Measurements from ENCODE around the gene DEPDC1. TPM values are rescaled to one million over a fixed set of nuclear protein-coding genes. Genes with fewer than 3 reads are reported as not detected.

DEPDC1 gene
- total and polyA plus RNA-seq, 2 donors (not counting 1 experiment from before 2014, with no cell fraction given), result 0.03 to 0.07 TPM

DNA sequence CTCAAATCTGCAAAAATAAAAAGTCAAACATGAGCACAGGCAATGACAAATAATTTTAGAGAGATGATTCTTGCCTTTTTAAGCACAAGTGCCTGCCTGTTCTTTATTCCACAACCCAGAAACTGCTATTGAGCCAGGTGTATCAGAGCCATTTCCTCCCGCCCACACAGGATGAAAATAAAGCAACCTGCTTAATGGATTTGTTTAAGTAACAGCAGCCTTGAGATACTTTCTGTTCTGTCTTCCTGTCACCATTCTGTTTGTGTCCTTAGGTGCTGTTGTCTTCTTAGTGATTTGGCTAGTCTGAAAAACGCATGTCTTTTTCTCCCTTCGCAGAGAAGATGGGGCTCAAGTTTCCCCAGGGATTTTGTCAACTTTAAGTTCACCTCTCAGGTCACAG lies 58.6 kb downstream of the DEPDC1 start:
- DNase-seq (no peak), ATAC-seq (ENCODE audit: low read depth) (no peak)
- Mint-ChIP-seq H3K27me3 (peaks cover 18% of the 10 kb centered on the region), H3K4me3 (no peak overlapping the region), H3K9me3 (ENCODE audit: insufficient read depth) (no peaks in the 10 kb centered on the region), H3K27ac (no peak overlapping the region), H3K4me1 (peaks cover 5% of the 10 kb centered on the region)
- intact Hi-C loops (cut with micrococcal nuclease), result no loop called here
- Histone ChIP-seq H3K27me3 (replicated peaks in 1 of 4; ENCODE audit: control extremely low read depth in 1 of 4, control insufficient read depth in 3 of 4, insufficient read depth in 4 of 4, low read length in 3 of 4) (peaks cover 0 to 6% (median 4%) of the 10 kb centered on the region in 4 experiments), H3K27ac (ENCODE audit: low read length in 2 of 2) (no peak overlapping the region), H3K79me2 (ENCODE audit: control insufficient read depth, insufficient read depth, low read length) (no peaks in the 10 kb centered on the region), H2AFZ (ENCODE audit: insufficient read depth, low read depth, low read length, poor library complexity, severe bottlenecking) (no peak overlapping the region), H3K9ac (ENCODE audit: low read length) (no peak overlapping the region), H3K4me1 (ENCODE audit: control insufficient read depth in 2 of 2, insufficient read depth in 2 of 2, low read length in 2 of 2) (no peaks in the 10 kb centered on the region), H4K20me1 (ENCODE audit: control insufficient read depth, insufficient read depth, low read length, poor library complexity, severe bottlenecking) (no peaks in the 10 kb centered on the region), H3K4me2 (replicated peaks; ENCODE audit: low read depth, low read length, poor library complexity, severe bottlenecking) (no peak overlapping the region), H3K36me3 (replicated peaks in 1 of 2; ENCODE audit: control extremely low read depth in 1 of 2, control insufficient read depth in 1 of 2, extremely low read depth in 1 of 2, insufficient read depth in 2 of 2, low read length in 1 of 2) (no peaks in the 10 kb centered on the region), H3K9me3 (ENCODE audit: control extremely low read depth in 1 of 3, control insufficient read depth in 2 of 3, insufficient read depth in 1 of 3, low read length in 2 of 3) (no peaks in the 10 kb centered on the region), H3K4me3 (ENCODE audit: control extremely low read depth in 1 of 5, extremely low read depth in 1 of 5, insufficient read depth in 1 of 5, low read depth in 2 of 5, low read length in 4 of 5) (no peak overlapping the region)
- TF ChIP-seq EZH2 (IDR thresholded peaks at IDR 0.05; ENCODE audit: borderline replicate concordance, insufficient read depth, low read depth, low read length, poor library complexity, severe bottlenecking) (no peak), CTCF (IDR thresholded peaks at IDR 0.05) (no peak)
- WGBS (ENCODE audit: insufficient coverage), result no CpG with 5 or more reads among the region's 3 CpGs
- CTCF ChIA-PET, result no interaction called here
- POLR2A ChIA-PET, result no interaction called here

DNA sequence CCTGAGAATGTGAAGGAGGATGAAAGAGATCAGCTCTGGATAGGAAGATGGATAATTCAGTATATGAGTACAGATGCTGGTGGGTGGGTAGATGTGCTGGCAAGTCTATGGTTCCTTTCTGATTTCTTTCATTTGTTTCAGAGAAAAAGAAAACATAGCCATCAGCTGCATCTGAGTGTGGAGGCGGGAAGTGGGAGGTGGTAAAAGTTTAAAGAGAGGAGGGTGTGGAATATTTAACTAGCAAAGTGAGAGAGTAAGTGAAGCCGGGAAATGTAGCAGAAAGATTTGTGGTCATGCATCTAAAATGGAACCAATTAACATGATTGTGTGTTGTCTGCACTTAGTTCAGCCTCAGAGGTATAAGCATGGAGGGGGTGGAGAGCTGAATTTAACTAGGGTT lies 63.5 kb downstream of the DEPDC1 start:
- CTCF ChIA-PET, result interaction anchor here (1.1 kb wide), 1 partner anchor 9 kb away, joined by 3 read pairs; no protein-coding TSS in a partner anchor

More for the DNA sequence above, 63.5 kb downstream of the DEPDC1 start:
- intact Hi-C loops (cut with micrococcal nuclease), result no loop called here
- H3K9me3 ChIP-seq (ENCODE audit: control extremely low read depth in 1 of 3, control insufficient read depth in 2 of 3, insufficient read depth in 1 of 3, low read length in 2 of 3), result no peaks in the 10 kb centered on the region
- H3K27me3 ChIP-seq (replicated peaks in 1 of 4; ENCODE audit: control extremely low read depth in 1 of 4, control insufficient read depth in 3 of 4, insufficient read depth in 4 of 4, low read length in 3 of 4), result peaks cover 0 to 9% (median 2%) of the 10 kb centered on the region in 4 experiments
- Mint-ChIP-seq H3K4me3 (no peak overlapping the region), H3K9me3 (ENCODE audit: insufficient read depth) (no peaks in the 10 kb centered on the region), H3K4me1 (peaks cover under 1% of the 10 kb centered on the region), H3K27me3 (peaks cover 11% of the 10 kb centered on the region), H3K27ac (no peak overlapping the region)
- no peak for ATAC-seq (ENCODE audit: low read depth)
- H2AFZ ChIP-seq (ENCODE audit: insufficient read depth, low read depth, low read length, poor library complexity, severe bottlenecking), result no peak overlapping the region
- no peaks in the 10 kb centered on the region for H3K4me1 ChIP-seq (ENCODE audit: control insufficient read depth in 2 of 2, insufficient read depth in 2 of 2, low read length in 2 of 2)
- no peaks in the 10 kb centered on the region for H3K79me2 ChIP-seq (ENCODE audit: control insufficient read depth, insufficient read depth, low read length)
- no peaks in the 10 kb centered on the region for H4K20me1 ChIP-seq (ENCODE audit: control insufficient read depth, insufficient read depth, low read length, poor library complexity, severe bottlenecking)
- H3K27ac ChIP-seq (ENCODE audit: low read length in 2 of 2), result no peak overlapping the region
- no peak for DNase-seq
- POLR2A ChIA-PET, result no interaction called here
- no peaks in the 10 kb centered on the region for H3K36me3 ChIP-seq (replicated peaks in 1 of 2; ENCODE audit: control extremely low read depth in 1 of 2, control insufficient read depth in 1 of 2, extremely low read depth in 1 of 2, insufficient read depth in 2 of 2, low read length in 1 of 2)
- H3K4me2 ChIP-seq (replicated peaks; ENCODE audit: low read depth, low read length, poor library complexity, severe bottlenecking), result no peak overlapping the region
- TF ChIP-seq EZH2 (IDR thresholded peaks at IDR 0.05; ENCODE audit: borderline replicate concordance, insufficient read depth, low read depth, low read length, poor library complexity, severe bottlenecking) (no peak), CTCF (IDR thresholded peaks at IDR 0.05) (no peak)
- whole genome bisulfite sequencing (ENCODE audit: insufficient coverage), result 91% methylated on average over 2 of the region's 2 CpGs
- H3K4me3 ChIP-seq (ENCODE audit: control extremely low read depth in 1 of 5, extremely low read depth in 1 of 5, insufficient read depth in 1 of 5, low read depth in 2 of 5, low read length in 4 of 5), result no peak overlapping the region
- H3K9ac ChIP-seq (ENCODE audit: low read length), result no peak overlapping the region
